ENCODE data around the gene SPDYE2B. TPM values are rescaled to one million over a fixed set of nuclear protein-coding genes. Genes with fewer than 3 reads are reported as not detected.
A peak's percentile ranks its signal among the peaks of the same experiment; 100 is the strongest.
"Not testable (repeated sequence)": the region's sequence is repeated elsewhere in the genome, so short reads cannot be mapped to it uniquely, and the experiment has no call there.

The SPDYE2B gene
- polyA plus RNA-seq, 3 donors = not detected

- H3K4me3 ChIP-seq (replicated peaks in 1 of 3; ENCODE audit: low read depth in 2 of 3, low read length in 3 of 3); H3K4me1 Mint-ChIP-seq; H3K9me3 ChIP-seq (replicated peaks in 1 of 2; ENCODE audit: control insufficient read depth in 1 of 2, insufficient read depth in 1 of 2, low read length in 2 of 2); H3K4me3 Mint-ChIP-seq; H3K4me1 ChIP-seq (ENCODE audit: control insufficient read depth in 1 of 2, insufficient read depth in 2 of 2, low read length in 2 of 2); H3K4me2 ChIP-seq (replicated peaks; ENCODE audit: extremely low read depth, low read length, poor library complexity, severe bottlenecking); DNase-seq; H3K36me3 ChIP-seq (replicated peaks in 1 of 2; ENCODE audit: control insufficient read depth in 1 of 2, insufficient read depth in 2 of 2, low read length in 2 of 2); H2AFZ ChIP-seq (ENCODE audit: insufficient read depth, low read depth, low read length, poor library complexity, severe bottlenecking); H3K27me3 ChIP-seq (ENCODE audit: control insufficient read depth in 2 of 2, insufficient read depth in 2 of 2, low read length in 2 of 2); H3K27me3 Mint-ChIP-seq (ENCODE audit: low read depth in 3 of 3); H3K27ac ChIP-seq (ENCODE audit: low read depth in 1 of 2, low read length in 2 of 2); intact Hi-C loops (cut with micrococcal nuclease); H3K79me2 ChIP-seq (ENCODE audit: insufficient read depth, low read length); H3K9ac ChIP-seq (ENCODE audit: insufficient read depth, low read length, poor library complexity, severe bottlenecking); H4K20me1 ChIP-seq (ENCODE audit: insufficient read depth, low read length); H3K36me3 Mint-ChIP-seq; H3K27ac Mint-ChIP-seq; H3K9me3 Mint-ChIP-seq: not testable (repeated sequence)
- WGBS (ENCODE audit: insufficient coverage) = no CpG with 5 or more reads among the region's 16 CpGs
Observed at GRCh38 chr7:102666850-102667249, 16.7 kb downstream of the SPDYE2B start.

- intact Hi-C loops (cut with micrococcal nuclease); H3K4me2 ChIP-seq (replicated peaks; ENCODE audit: extremely low read depth, low read length, poor library complexity, severe bottlenecking); H3K36me3 Mint-ChIP-seq; DNase-seq; H3K36me3 ChIP-seq (replicated peaks in 1 of 2; ENCODE audit: control insufficient read depth in 1 of 2, insufficient read depth in 2 of 2, low read length in 2 of 2); H3K4me3 Mint-ChIP-seq; H3K9me3 ChIP-seq (replicated peaks in 1 of 2; ENCODE audit: control insufficient read depth in 1 of 2, insufficient read depth in 1 of 2, low read length in 2 of 2); H3K27ac Mint-ChIP-seq; H3K27me3 ChIP-seq (ENCODE audit: control insufficient read depth in 2 of 2, insufficient read depth in 2 of 2, low read length in 2 of 2); H4K20me1 ChIP-seq (ENCODE audit: insufficient read depth, low read length); H3K9me3 Mint-ChIP-seq; H3K4me1 Mint-ChIP-seq; H3K79me2 ChIP-seq (ENCODE audit: insufficient read depth, low read length); H3K27me3 Mint-ChIP-seq (ENCODE audit: low read depth in 3 of 3); H3K9ac ChIP-seq (ENCODE audit: insufficient read depth, low read length, poor library complexity, severe bottlenecking); H3K4me3 ChIP-seq (replicated peaks in 1 of 3; ENCODE audit: low read depth in 2 of 3, low read length in 3 of 3); H3K4me1 ChIP-seq (ENCODE audit: control insufficient read depth in 1 of 2, insufficient read depth in 2 of 2, low read length in 2 of 2); H3K27ac ChIP-seq (ENCODE audit: low read depth in 1 of 2, low read length in 2 of 2); H2AFZ ChIP-seq (ENCODE audit: insufficient read depth, low read depth, low read length, poor library complexity, severe bottlenecking): not testable (repeated sequence)
- no CpG with 5 or more reads among the region's 14 CpGs for WGBS (ENCODE audit: insufficient coverage)
Observed at GRCh38 chr7:102667523-102667922, 17.4 kb downstream of the SPDYE2B start.

- H3K36me3 ChIP-seq (replicated peaks in 1 of 2; ENCODE audit: control insufficient read depth in 1 of 2, insufficient read depth in 2 of 2, low read length in 2 of 2); H3K27me3 Mint-ChIP-seq (ENCODE audit: low read depth in 3 of 3); intact Hi-C loops (cut with micrococcal nuclease); H3K4me1 Mint-ChIP-seq; H3K4me2 ChIP-seq (replicated peaks; ENCODE audit: extremely low read depth, low read length, poor library complexity, severe bottlenecking); H3K4me1 ChIP-seq (ENCODE audit: control insufficient read depth in 1 of 2, insufficient read depth in 2 of 2, low read length in 2 of 2); H3K79me2 ChIP-seq (ENCODE audit: insufficient read depth, low read length); H3K9me3 ChIP-seq (replicated peaks in 1 of 2; ENCODE audit: control insufficient read depth in 1 of 2, insufficient read depth in 1 of 2, low read length in 2 of 2); H3K27ac ChIP-seq (ENCODE audit: low read depth in 1 of 2, low read length in 2 of 2); H3K9ac ChIP-seq (ENCODE audit: insufficient read depth, low read length, poor library complexity, severe bottlenecking); H3K27me3 ChIP-seq (ENCODE audit: control insufficient read depth in 2 of 2, insufficient read depth in 2 of 2, low read length in 2 of 2); H2AFZ ChIP-seq (ENCODE audit: insufficient read depth, low read depth, low read length, poor library complexity, severe bottlenecking); H3K9me3 Mint-ChIP-seq; H4K20me1 ChIP-seq (ENCODE audit: insufficient read depth, low read length); H3K36me3 Mint-ChIP-seq: not testable (repeated sequence)
- Mint-ChIP-seq H3K27ac (peak within 1 kb of the TSS in 3 of 7 donors; percentile 40 to 92 (median 78)), H3K4me3 (peak within 1 kb of the TSS; percentile 63 to 77)
- peak within 1 kb of the TSS in 1 of 3 experiments; percentile 53 for H3K4me3 ChIP-seq (replicated peaks in 1 of 3; ENCODE audit: low read depth in 2 of 3, low read length in 3 of 3)
- peak in 1 of 3 donors; percentile 63 for DNase-seq
- WGBS (ENCODE audit: insufficient coverage) = 0% methylated on average over 3 of the region's 63 CpGs
Observed at GRCh38 chr7:102671166-102671955, 21.2 kb downstream of the SPDYE2B start, which contains the start of gene POLR2J2. TSS of gene POLR2J2 (minus strand) at chr7:102671663. CDS start at chr7:102671601, 62 bp downstream.

GRCh38 chr7:102671956-102672307, 21.8 kb downstream of the SPDYE2B start:
- H4K20me1 ChIP-seq (ENCODE audit: insufficient read depth, low read length); H3K36me3 ChIP-seq (replicated peaks in 1 of 2; ENCODE audit: control insufficient read depth in 1 of 2, insufficient read depth in 2 of 2, low read length in 2 of 2); H3K9ac ChIP-seq (ENCODE audit: insufficient read depth, low read length, poor library complexity, severe bottlenecking); H3K27me3 ChIP-seq (ENCODE audit: control insufficient read depth in 2 of 2, insufficient read depth in 2 of 2, low read length in 2 of 2); H3K9me3 Mint-ChIP-seq; H3K27ac ChIP-seq (ENCODE audit: low read depth in 1 of 2, low read length in 2 of 2); H3K4me2 ChIP-seq (replicated peaks; ENCODE audit: extremely low read depth, low read length, poor library complexity, severe bottlenecking); H3K9me3 ChIP-seq (replicated peaks in 1 of 2; ENCODE audit: control insufficient read depth in 1 of 2, insufficient read depth in 1 of 2, low read length in 2 of 2); H3K4me1 Mint-ChIP-seq; H3K4me3 ChIP-seq (replicated peaks in 1 of 3; ENCODE audit: low read depth in 2 of 3, low read length in 3 of 3); H3K36me3 Mint-ChIP-seq; H2AFZ ChIP-seq (ENCODE audit: insufficient read depth, low read depth, low read length, poor library complexity, severe bottlenecking); H3K27ac Mint-ChIP-seq; H3K4me3 Mint-ChIP-seq; H3K79me2 ChIP-seq (ENCODE audit: insufficient read depth, low read length); DNase-seq; intact Hi-C loops (cut with micrococcal nuclease); H3K4me1 ChIP-seq (ENCODE audit: control insufficient read depth in 1 of 2, insufficient read depth in 2 of 2, low read length in 2 of 2); H3K27me3 Mint-ChIP-seq (ENCODE audit: low read depth in 3 of 3): not testable (repeated sequence)
- WGBS (ENCODE audit: insufficient coverage) = no CpG with 5 or more reads among the region's 9 CpGs
